GM21526 (cell line): ENCODE data around the gene ADCY7.

Experiments
- ATAC-seq: cut with Tn5 transposase; IDR thresholded peaks from one replicate; pipeline ENCODE4 v1.9.1; 2021; ENCODE audit warnings: moderate library complexity; ENCODE audit not compliant: unreplicated experiment, low FRiP score

ADCY7 gene

DNA sequence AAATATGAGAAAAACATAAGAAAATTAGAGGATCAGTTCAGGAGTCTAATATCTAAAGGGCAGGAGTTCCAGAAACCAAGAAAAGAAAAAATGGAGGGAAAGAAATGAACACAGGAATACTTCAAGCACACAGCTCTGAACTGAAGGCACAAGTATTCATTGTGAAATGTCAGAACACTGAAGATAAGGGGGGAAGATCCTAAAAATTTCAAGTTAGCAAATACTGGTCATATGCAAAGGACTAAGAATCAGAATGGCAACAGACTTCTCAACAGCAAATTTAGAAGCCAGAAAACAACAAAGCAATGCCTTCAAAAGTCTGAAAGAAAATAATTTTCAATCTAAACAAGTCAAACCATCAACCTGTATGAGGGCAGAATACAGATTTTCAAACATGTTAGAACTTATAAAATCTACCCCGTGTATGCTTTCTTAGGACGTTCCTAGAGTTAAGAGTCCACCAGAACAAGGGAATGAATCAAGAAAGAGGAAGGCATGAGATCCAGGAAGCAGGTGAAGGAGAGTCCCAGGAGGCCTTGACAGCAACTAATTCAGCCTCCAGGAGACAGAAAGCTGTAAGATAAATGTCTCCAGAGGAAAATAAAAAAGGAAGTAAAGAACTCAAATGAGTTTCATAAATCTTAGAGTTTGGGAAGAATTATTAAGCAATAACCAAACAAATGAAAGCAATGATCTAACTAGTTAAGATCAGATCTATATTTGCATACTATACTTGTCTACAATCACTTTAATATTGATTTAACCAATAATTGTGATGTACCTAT is 99.6 kb downstream of the ADCY7 start:
- no peak for ATAC-seq
